NCI-H1092 treated with DMSO at 0.1 percent for 48 hours (cell line): Measurements from ENCODE around the gene NSMCE4A.
"Not testable (repeated sequence)": the region's sequence is repeated elsewhere in the genome, so short reads cannot be mapped to it uniquely, and the experiment has no call there.

Experiments used
- DNase-seq: peaks from one replicate; lab custom pipeline; 2025; lab: John Stamatoyannopoulos, UW

NSMCE4A gene

GRCh38 chr10:121988361-121989324 is 13.6 kb upstream of the NSMCE4A start, which contains the start of gene TACC2:
Gene TACC2 (plus strand): TSS chr10:121989163. CDS start chr10:122021982, 32,819 bp downstream.
- DNase-seq, result no peak

DNA sequence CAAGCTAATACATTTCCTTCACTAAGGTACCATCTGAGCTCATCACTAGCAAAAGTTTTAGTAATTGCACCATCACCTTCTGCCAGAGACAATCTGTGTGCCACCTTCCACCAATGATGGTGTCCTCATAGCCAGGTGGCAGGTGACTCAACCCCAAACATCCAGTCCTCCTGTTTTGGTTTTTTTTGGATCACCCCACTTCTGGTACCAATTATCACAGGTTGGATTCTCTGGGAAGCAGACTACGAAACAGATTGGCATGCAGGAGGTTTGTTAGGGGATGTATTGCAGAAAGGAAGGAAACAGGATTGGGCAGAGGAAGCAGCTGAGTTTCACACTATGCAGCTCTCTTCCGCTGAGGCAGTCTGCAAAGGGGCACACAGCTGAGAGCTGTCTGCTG is 9.4 kb upstream of the NSMCE4A start:
- no peak for DNase-seq

DNA sequence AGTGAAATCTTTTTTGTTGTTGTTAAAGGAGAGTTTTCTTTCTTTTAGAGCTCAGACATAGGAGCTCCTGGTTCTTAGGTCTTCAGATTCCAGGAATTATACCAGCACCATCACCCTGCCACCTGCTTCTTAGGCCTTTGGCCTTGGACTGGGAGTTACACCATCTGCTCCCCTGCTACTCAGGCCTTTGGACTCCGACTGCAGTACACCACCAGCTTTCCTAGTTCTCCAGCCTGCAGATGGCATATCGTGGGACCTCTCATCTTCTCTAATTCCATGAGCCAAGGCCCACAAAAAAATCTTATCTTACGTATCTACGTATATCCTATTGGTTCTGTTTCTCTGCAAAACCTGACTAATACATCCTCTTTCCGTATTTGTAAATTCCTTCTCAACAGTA is 8.8 kb upstream of the NSMCE4A start:
- DNase-seq, result no peak

DNA sequence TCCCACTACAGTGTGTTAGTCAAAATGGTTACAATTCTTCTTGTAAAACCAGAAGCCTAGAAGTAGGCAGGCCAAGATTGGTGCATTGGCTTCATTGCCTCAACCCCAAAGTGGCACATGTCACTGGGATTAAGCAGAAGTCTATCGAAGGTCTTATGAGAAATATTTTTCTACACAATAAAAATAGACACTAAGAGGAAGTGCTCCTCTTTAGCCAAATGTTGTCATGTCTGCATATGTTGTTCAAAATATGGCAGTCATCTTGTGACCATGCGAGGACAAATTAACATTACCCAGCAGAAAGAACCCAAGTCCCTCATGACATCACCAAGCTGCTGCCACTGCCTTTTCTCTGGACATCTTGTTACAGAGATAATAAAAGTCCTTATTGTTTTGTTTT is 6.3 kb upstream of the NSMCE4A start:
- no peak for DNase-seq

- DNase-seq, result no peak
These were observed 3.5 kb upstream of the NSMCE4A start for GRCh38 chr10:121978511-121978910.

GRCh38 chr10:121976607-121977006 is 1.6 kb upstream of the NSMCE4A start:
- DNase-seq, result no peak

DNA sequence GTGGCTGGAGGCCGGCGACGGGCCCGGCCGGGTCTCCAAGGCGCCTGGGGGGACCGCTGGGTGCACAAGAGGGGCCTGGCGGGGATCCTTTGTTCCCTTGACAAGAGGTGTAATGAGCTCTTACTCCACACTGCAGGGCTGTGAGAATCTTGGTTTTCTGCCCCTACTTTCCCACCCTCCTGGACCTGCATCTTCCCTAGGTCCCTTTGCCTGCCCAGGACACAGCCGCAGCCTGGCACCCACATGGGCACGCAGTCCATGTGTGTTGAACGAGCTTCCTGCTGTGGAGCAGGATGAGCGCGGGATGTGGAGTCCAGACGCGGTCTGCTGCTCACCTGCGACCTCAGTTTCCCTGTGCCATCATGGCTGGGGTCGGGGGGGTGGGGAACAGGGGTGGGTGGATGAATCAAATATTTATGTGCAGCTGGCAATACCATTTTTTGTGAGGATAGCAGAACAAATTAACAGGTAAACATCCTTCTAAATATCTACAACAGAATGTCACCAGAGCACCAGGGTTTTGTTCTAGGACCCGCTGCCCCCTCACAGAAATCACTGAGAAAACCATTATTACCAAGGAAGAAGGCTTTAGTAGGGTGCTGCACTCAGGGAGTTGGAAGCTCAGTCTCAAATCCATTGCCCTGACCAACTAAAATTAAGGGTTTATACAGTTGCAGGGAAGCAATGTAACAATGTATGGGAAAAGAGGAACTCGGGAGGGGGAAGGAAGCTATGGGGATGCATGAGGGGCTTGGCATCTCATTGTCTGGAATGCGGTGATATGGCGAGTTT is 474 bp upstream of the NSMCE4A start:
- DNase-seq, result peak; percentile 52

GRCh38 chr10:121974019-121974534 is 940 bp downstream of the NSMCE4A start:
- no peak for DNase-seq

- DNase-seq, result not testable (repeated sequence)
These were observed 5.9 kb downstream of the NSMCE4A start for GRCh38 chr10:121969086-121969485.

- DNase-seq, result no peak
These were observed 9.0 kb downstream of the NSMCE4A start for GRCh38 chr10:121965996-121966395.

- DNase-seq, result no peak
These were observed 13.6 kb downstream of the NSMCE4A start for GRCh38 chr10:121961456-121961855.

- DNase-seq, result no peak
These were observed 15.3 kb downstream of the NSMCE4A start for GRCh38 chr10:121959671-121960070.

GRCh38 chr10:121956111-121957061 is 18.6 kb downstream of the NSMCE4A start:
- DNase-seq, result no peak

DNA sequence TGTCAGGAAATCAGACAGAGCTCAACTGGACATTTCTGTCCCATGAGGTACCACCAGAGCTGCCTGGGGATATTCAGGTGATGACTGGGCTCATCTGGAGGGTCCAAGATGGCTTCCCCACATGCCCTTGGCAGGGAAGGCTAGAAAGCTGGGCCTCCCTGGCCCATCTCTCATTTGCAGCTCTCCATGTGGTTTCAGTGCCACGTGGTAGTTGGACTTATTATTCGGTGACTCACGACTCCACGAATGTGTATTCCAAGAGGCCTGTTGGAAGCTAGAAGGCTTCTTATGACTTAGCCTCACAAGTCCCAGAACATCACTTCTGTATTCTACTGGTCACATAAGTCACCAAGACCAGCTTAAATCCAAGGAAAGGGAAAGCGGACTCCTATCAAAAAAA is 22.8 kb downstream of the NSMCE4A start:
- no peak for DNase-seq

- DNase-seq, result no peak
These were observed 25.6 kb downstream of the NSMCE4A start for GRCh38 chr10:121949451-121949850.

- DNase-seq, result no peak
These were observed 26.0 kb downstream of the NSMCE4A start for GRCh38 chr10:121949049-121949448.

DNA sequence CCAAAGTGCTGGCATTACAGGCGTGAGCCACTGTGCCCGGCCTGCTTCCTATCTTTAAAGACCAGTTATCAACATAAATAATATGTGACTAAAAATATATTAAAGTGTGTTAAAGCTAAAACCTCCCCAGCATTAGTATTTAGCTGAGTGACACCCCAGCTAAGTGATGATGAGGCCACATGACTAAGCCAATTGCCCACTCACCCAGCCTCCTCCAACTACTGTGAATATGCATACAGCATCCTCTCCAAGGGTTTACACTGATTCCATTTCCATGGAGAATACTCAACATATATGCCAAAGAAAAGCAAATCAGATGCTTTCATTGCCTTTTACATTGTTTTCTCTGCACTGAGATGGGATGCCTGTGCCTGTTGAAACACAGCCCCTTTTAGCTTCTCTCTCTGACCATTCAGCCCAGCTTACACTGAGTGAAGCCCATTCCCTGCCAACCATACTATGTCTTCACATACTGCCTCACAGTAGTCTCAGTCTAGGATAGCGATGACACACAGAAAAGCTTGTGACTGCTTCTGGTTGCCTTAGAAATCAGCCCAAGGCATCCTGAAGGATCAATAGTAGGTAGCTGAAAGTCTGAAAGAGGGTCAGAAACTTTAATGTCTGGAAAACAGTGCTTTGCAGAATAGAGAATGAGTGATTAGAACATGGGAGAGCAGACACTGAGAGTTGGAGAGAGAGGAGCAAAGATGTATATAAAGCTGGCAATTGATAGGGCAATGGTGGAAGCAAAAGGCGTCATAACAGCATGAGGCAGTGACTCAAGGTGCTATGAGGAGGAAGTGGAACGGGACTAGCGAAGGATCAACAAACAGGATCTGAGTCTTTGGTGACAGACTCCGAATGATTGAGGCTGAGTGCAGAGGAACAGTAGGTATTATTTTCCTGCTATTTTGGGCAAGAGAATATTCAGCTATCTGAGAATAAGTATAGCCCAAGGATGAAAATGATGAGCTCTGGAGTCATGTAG is 27.4 kb downstream of the NSMCE4A start:
- no peak for DNase-seq

- DNase-seq, result no peak
These were observed 32.1 kb downstream of the NSMCE4A start for GRCh38 chr10:121942749-121943416.

DNA sequence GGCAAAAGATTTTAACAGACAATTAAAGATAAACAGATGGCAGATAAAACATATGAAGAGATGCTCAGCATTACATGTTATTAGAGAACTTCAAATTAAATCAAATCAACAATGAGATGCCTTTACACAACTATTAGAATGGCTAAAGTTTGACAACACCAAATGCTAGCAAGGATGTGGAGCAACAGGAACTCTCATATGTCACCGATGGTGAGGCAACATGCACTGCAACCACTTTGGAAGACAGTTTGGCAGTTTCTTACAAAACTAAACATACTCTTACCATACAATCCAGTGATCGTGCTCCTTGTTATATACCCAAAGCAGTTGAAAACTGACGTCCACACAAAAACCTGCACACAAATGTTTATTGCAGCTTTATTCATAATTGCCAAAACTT is 33.5 kb downstream of the NSMCE4A start:
- no peak for DNase-seq

DNA sequence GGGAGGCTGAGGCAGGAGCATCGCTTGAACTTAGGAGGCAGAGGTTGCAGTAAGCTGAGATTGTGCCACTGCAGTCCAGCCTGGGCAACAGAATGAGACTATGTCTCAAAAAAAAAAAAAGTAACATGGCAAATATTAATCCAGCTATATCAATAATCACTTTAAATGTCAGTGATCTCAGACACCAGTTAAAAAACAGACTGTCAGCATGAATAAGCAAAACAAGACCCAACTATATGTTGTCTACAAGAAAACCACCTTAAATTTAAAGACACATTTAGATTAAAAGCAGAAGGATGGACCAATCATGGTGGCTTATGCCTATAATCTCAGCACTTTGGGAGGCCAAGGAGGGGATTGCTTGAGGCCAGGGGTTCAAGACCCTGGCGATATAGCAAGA is 38.7 kb downstream of the NSMCE4A start:
- DNase-seq, result no peak
